ENCODE data around the gene WWP2.

The WWP2 gene

GRCh38 chr16:69761983-69762813, at the start of gene WWP2:
TSS of gene WWP2 (plus strand) at chr16:69762332. CDS start at chr16:69787011, 24,679 bp downstream.
- H3K4me3 Mint-ChIP-seq: peak within 1 kb of the TSS; percentile 95
- peaks cover 3% of the 10 kb centered on the region for H3K9me3 Mint-ChIP-seq
- no peak for TF ChIP-seq CTCF (IDR thresholded peaks at IDR 0.05)
- peaks cover 14% of the 10 kb centered on the region for H3K27me3 Mint-ChIP-seq (ENCODE audit: low read depth, poor library complexity)
- peak within 1 kb of the TSS; percentile 96 for H3K27ac Mint-ChIP-seq
- peaks cover 3% of the 10 kb centered on the region for H3K36me3 Mint-ChIP-seq (ENCODE audit: low read depth)
- peak; percentile 86 for DNase-seq
- H3K4me1 Mint-ChIP-seq: peaks cover 20% of the 10 kb centered on the region

DNA sequence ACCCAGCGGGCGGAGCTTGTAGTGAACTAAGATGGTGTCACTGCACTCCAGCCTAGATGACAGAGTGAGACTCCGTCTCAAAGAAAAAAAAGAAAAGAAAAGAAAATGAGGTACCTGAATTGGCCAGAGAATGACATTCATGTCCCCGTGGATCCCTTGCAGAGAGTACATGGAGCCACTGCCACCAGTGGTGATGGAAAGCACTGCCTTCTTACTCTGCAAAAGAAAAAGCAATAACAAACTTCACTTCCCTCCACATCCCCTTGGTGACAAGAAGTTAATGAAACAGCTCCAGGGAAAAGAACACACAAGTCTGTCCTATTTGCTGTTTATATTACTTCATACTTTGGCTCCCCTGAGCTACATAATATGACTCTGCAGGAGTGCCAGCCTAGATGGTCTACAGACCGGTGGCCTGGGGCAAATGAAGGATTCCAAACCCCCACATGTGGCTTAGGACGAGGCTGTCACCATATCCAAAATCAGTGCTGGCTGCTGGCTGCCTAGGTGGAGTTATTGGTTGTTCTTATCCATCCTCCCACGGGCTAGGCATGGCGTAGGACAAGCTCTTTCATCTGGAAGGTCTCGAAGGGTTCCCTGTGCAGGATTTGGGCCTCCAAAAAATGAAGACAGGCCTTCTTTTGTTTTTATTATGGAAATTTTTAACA, 49.1 kb upstream of the WWP2 start:
- Mint-ChIP-seq H3K9me3 (no peaks in the 10 kb centered on the region), H3K36me3 (ENCODE audit: low read depth) (peaks cover 30% of the 10 kb centered on the region), H3K27me3 (ENCODE audit: low read depth, poor library complexity) (no peaks in the 10 kb centered on the region), H3K27ac (peak overlapping the region; percentile 38), H3K4me3 (no peak overlapping the region), H3K4me1 (peaks cover 7% of the 10 kb centered on the region)
- TF ChIP-seq CTCF (IDR thresholded peaks at IDR 0.05): no peak
- no peak for DNase-seq

DNA sequence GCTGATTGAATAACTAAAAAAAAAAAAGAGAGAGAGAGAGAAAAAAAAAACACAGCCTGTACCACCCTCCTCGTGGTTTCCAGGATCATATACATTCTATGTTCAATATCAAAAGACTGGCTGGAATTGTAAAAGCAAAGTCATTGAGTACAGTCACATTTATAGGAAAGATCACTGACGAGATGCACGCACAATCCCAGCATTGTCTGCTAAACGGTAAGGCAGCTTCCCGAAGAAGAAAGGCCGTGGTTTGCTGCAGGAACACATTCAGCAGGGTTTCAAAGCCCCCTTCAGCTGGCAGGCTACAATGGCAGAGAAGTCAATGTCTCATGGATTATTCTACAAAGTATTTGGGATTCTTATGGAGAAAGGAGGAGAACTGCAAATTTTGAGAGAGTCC, 45.1 kb upstream of the WWP2 start:
- no peaks in the 10 kb centered on the region for H3K4me1 Mint-ChIP-seq
- no peak for DNase-seq
- H3K4me3 Mint-ChIP-seq: no peak overlapping the region
- H3K9me3 Mint-ChIP-seq: no peaks in the 10 kb centered on the region
- no peak for TF ChIP-seq CTCF (IDR thresholded peaks at IDR 0.05)
- H3K36me3 Mint-ChIP-seq (ENCODE audit: low read depth): peaks cover 35% of the 10 kb centered on the region
- H3K27me3 Mint-ChIP-seq (ENCODE audit: low read depth, poor library complexity): no peaks in the 10 kb centered on the region
- H3K27ac Mint-ChIP-seq: peak overlapping the region; percentile 51

DNA sequence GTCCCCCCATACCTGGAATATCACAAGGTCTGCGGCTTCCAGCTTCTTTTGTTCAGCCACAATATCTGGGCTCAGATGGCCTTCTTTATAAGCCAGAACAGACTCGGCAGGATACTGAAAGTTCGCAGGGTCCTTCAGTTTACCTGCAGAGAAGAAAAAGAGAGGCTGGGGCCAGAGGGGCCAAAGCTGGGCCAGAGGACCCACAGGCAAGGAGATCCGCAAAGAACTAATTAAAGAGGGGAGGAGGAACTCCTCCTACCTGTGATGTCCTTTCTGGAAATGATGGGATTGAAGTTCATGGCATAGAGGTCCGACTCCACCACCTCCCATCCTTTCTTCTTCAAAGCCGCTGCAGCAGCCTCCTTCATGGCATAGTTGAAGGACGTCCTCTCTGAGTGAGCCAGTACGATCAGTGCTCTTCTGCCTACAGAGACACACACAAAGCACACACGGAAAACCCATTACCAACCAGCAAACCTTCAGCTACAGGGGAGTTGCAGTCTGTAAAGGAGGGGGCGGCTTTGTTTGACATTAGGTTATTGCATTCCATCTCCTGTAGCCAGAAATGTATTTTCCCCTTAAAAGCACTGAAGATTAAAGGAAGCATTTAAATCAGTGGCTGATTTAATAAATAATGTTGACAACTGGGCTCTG, 43.9 kb upstream of the WWP2 start:
- Mint-ChIP-seq H3K27me3 (ENCODE audit: low read depth, poor library complexity) (no peaks in the 10 kb centered on the region), H3K27ac (peak overlapping the region; percentile 55), H3K36me3 (ENCODE audit: low read depth) (peaks cover 30% of the 10 kb centered on the region), H3K9me3 (no peaks in the 10 kb centered on the region), H3K4me3 (no peak overlapping the region), H3K4me1 (no peaks in the 10 kb centered on the region)
- no peak for DNase-seq
- no peak for TF ChIP-seq CTCF (IDR thresholded peaks at IDR 0.05)

- Mint-ChIP-seq H3K27ac (no peak overlapping the region), H3K4me3 (no peak overlapping the region), H3K36me3 (ENCODE audit: low read depth) (peaks cover 26% of the 10 kb centered on the region), H3K4me1 (peaks cover 14% of the 10 kb centered on the region), H3K9me3 (no peaks in the 10 kb centered on the region), H3K27me3 (ENCODE audit: low read depth, poor library complexity) (no peaks in the 10 kb centered on the region)
- TF ChIP-seq CTCF (IDR thresholded peaks at IDR 0.05): no peak
- DNase-seq: no peak
Observed at GRCh38 chr16:69720822-69721430, 41.2 kb upstream of the WWP2 start.
